Caco-2 (cell line): ENCODE results near the gene STPG3. TPM values are rescaled to one million over a fixed set of nuclear protein-coding genes. Genes with fewer than 3 reads are reported as not detected.

Source experiments
- BruUV-seq: library from RNA; stranded (reverse); fragments of 400-500 nt; replicated peaks from 2 replicates; lab custom pipeline; 2021; lab: Mats Ljungman, UMichigan
- CTCF ChIA-PET: fragments of 300-600 bp; sonication (Branson Sonifier 250); formaldehyde crosslinking; loops from one replicate; lab custom pipeline; 2022; ENCODE audit warnings: antibody characterized with exemption; lab: Charles Lee
- POLR2A ChIA-PET: fragments of 300-600 bp; sonication (Branson Sonifier 250); formaldehyde crosslinking; loops from one replicate; lab custom pipeline; 2022; ENCODE audit warnings: antibody characterized with exemption; lab: Charles Lee
- DNase-seq, 2 experiments: peaks; one replicate each; pipeline versions ENCODE4 v3.0.0 to v3.0.0-alpha.2; 2020 to 2022
- H3K27me3 ChIP-seq: replicated peaks from 2 replicates; pipeline ENCODE4 v1.6.0; 2011; ENCODE audit warnings: low read length; ENCODE audit not compliant: control insufficient read depth, insufficient read depth
- H3K36me3 ChIP-seq: 2 replicates; pipeline ENCODE4 v1.5.1; 2011; ENCODE audit warnings: low read length; ENCODE audit not compliant: control insufficient read depth, insufficient read depth
- H3K4me1 ChIP-seq: fragments of 250-450 bp; sonication (Bioruptor Pico); 2 replicates; pipeline ENCODE4 v1.5.1; 2020; ENCODE audit warnings: mild to moderate bottlenecking
- H3K4me3 ChIP-seq: 2 replicates; pipeline ENCODE4 v1.5.1; 2011; ENCODE audit warnings: low read depth, mild to moderate bottlenecking, control low read depth, low read length
- H3K9me3 ChIP-seq: fragments of 250-450 bp; sonication (Bioruptor Pico); 2 replicates; pipeline ENCODE4 v1.5.1; 2020; ENCODE audit warnings: mild to moderate bottlenecking, moderate library complexity
- H3K27ac Mint-ChIP-seq: one replicate; pipeline ENCODE4 v1.8.0; 2022; ENCODE audit warnings: mixed read lengths; ENCODE audit not compliant: unreplicated experiment
- H3K27me3 Mint-ChIP-seq: one replicate; pipeline ENCODE4 v1.8.0; 2022; ENCODE audit warnings: mixed read lengths; ENCODE audit not compliant: insufficient read depth, unreplicated experiment
- H3K36me3 Mint-ChIP-seq: one replicate; pipeline ENCODE4 v1.8.0; 2022; ENCODE audit warnings: mild to moderate bottlenecking, mixed read lengths; ENCODE audit not compliant: insufficient read depth, unreplicated experiment
- H3K4me1 Mint-ChIP-seq: one replicate; pipeline ENCODE4 v1.8.0; 2022; ENCODE audit warnings: low read depth, mixed read lengths; ENCODE audit not compliant: unreplicated experiment
- H3K4me3 Mint-ChIP-seq: one replicate; pipeline ENCODE4 v1.8.0; 2022; ENCODE audit warnings: mild to moderate bottlenecking, moderate library complexity, mixed read lengths; ENCODE audit not compliant: unreplicated experiment
- H3K9me3 Mint-ChIP-seq: one replicate; pipeline ENCODE4 v1.8.0; 2022; ENCODE audit warnings: mixed read lengths; ENCODE audit not compliant: unreplicated experiment
- intact Hi-C: fragments of 100-400 bp; cut with micrococcal nuclease; formaldehyde crosslinking; loops from one replicate; pipeline ENCODE4 v1.10.0; 2022; ENCODE audit not compliant: unreplicated experiment
- total RNA-seq: library from RNA; stranded (reverse); gene quantifications from 2 replicates; pipeline ENCODE4 v1.2.3, GENCODE V29; 2022
- TF ChIP-seq, protein P1 (sequence below), 2 experiments: fragments of 200-600 bp in 1 of 2; IDR thresholded peaks; 1 replicate in 1 of 2; 2 replicates in 1 of 2; pipeline versions ENCODE4 v1.5.1 to v1.8.0; 2011 to 2022; ENCODE audit warnings: antibody characterized with exemption in 1 of 2, control low read depth in 1 of 2, inconsistent platforms in 1 of 2, low read depth in 1 of 2, low read length in 1 of 2, mild to moderate bottlenecking in 1 of 2, moderate library complexity in 1 of 2; ENCODE audit not compliant: insufficient read depth in 1 of 2, severe bottlenecking in 1 of 2, unreplicated experiment in 1 of 2

The STPG3 gene
- total RNA-seq, 1 experiment from 2014 or later = not detected

DNA sequence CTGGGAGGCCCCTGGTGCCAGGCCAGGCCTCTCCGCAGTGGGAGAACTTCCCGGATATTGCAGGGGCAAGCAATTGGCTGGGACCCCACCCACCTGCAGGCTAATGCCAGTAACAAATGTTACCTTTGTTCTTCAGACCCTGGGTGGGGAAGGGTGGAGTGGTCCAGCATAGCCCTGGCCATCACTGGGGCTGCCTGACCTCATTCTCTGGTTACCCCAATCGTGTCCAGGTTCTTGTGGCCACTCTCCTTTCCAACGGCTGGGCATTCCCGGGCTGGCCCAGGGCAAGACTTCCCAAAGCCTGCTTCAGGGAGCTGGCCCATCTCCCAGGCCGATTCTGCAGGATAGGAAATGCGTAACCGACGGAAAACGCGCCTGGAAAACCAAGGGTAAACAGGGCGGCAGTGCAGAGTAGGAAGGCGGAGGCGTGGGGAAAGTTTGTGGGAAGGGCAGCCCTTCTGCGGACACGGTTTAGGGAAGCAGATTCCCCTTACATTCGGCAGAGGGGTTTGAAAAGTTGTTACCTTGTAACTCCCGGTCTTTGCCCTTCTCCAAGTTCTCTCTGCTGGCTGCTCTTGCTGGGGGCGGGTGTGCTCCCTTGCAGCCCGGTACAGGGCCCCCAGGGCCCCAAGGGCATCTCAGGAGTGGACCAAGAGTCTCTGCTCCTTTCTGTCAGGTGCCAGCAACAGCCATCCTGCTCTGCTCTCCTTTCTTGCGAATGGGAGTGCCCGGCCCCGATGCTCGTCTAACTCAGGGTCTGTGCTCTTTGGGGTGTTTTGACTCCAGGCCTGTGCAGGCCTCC, 47.5 kb downstream of the STPG3 start:
- Histone ChIP-seq H3K36me3 (no peaks in the 10 kb centered on the region), H3K27me3 (no peaks in the 10 kb centered on the region), H3K9me3 (no peaks in the 10 kb centered on the region), H3K4me3 (no peak overlapping the region), H3K4me1 (peaks cover 26% of the 10 kb centered on the region)
- H3K9me3 Mint-ChIP-seq = no peaks in the 10 kb centered on the region
- TF ChIP-seq, protein P1, sequence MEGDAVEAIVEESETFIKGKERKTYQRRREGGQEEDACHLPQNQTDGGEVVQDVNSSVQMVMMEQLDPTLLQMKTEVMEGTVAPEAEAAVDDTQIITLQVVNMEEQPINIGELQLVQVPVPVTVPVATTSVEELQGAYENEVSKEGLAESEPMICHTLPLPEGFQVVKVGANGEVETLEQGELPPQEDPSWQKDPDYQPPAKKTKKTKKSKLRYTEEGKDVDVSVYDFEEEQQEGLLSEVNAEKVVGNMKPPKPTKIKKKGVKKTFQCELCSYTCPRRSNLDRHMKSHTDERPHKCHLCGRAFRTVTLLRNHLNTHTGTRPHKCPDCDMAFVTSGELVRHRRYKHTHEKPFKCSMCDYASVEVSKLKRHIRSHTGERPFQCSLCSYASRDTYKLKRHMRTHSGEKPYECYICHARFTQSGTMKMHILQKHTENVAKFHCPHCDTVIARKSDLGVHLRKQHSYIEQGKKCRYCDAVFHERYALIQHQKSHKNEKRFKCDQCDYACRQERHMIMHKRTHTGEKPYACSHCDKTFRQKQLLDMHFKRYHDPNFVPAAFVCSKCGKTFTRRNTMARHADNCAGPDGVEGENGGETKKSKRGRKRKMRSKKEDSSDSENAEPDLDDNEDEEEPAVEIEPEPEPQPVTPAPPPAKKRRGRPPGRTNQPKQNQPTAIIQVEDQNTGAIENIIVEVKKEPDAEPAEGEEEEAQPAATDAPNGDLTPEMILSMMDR (IDR thresholded peaks at IDR 0.05; ENCODE audit: insufficient read depth in 1 of 2, low read depth in 1 of 2, low read length in 1 of 2, severe bottlenecking in 1 of 2, unreplicated experiment in 1 of 2) = no peak
- H3K4me3 Mint-ChIP-seq = no peak overlapping the region
- no peak overlapping the region for H3K27ac Mint-ChIP-seq
- intact Hi-C loops = loop anchor here (10.0 kb wide), 1 partner anchor 236 kb away; no protein-coding TSS in a partner anchor
- H3K27me3 Mint-ChIP-seq = no peaks in the 10 kb centered on the region
- ChIA-PET CTCF (no interaction called here), POLR2A (no interaction called here)
- peaks cover 44% of the 10 kb centered on the region for H3K36me3 Mint-ChIP-seq
- no peak for DNase-seq
- no TSS peak for BruUV-seq
- peaks cover 7% of the 10 kb centered on the region for H3K4me1 Mint-ChIP-seq

DNA sequence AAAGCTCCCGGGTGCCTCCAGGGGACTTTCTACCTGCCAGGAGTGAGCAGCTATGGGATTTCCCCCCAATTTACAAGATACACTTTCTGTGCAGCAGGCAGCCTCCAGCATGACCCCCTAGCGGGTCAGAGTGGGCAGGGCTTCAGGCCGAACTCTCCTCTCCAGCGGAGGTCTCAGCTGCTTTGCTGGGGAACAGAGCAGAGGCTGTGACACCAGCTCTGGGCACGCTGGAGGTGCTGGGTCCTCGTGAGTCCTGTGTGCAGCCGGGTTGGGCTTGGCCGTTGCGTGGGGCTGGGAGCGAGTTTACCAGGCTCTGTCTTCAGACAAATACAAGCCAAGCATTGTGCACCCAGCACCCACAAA, 48.1 kb downstream of the STPG3 start:
- BruUV-seq = no TSS peak
- peaks cover 39% of the 10 kb centered on the region for H3K36me3 Mint-ChIP-seq
- ChIA-PET CTCF (no interaction called here), POLR2A (no interaction called here)
- peaks cover 26% of the 10 kb centered on the region for H3K4me1 ChIP-seq
- no peak overlapping the region for H3K27ac Mint-ChIP-seq
- H3K27me3 Mint-ChIP-seq = no peaks in the 10 kb centered on the region
- intact Hi-C loops = loop anchor here (10.0 kb wide), 1 partner anchor 236 kb away; no protein-coding TSS in a partner anchor
- TF ChIP-seq, protein P1 (IDR thresholded peaks at IDR 0.05; ENCODE audit: insufficient read depth in 1 of 2, low read depth in 1 of 2, low read length in 1 of 2, severe bottlenecking in 1 of 2, unreplicated experiment in 1 of 2) = no peak
- H3K9me3 Mint-ChIP-seq = no peaks in the 10 kb centered on the region
- H3K27me3 ChIP-seq = no peaks in the 10 kb centered on the region
- H3K4me3 Mint-ChIP-seq = no peak overlapping the region
- H3K4me3 ChIP-seq = no peak overlapping the region
- peaks cover 7% of the 10 kb centered on the region for H3K4me1 Mint-ChIP-seq
- H3K9me3 ChIP-seq = no peaks in the 10 kb centered on the region
- DNase-seq = no peak
- no peaks in the 10 kb centered on the region for H3K36me3 ChIP-seq

DNA sequence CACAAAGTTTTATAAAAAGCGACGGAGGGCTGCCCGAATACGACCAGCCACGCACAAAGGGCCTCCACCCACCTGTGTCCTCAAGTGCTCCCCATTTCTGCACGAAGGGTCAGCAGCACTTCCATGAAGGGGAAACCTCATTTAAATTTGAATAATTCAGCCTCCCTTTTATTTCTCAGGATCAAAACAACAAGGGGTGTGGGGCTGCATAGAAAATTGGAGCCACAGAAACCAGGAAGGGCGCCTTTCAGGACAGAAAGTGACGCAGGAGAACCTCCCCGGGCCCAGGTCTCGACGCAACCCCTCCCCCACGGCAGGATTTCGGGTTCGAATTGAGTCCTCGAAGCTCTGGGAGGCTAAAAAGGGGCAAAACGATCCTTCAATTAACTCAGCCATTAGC, 48.9 kb downstream of the STPG3 start:
- no peaks in the 10 kb centered on the region for H3K9me3 Mint-ChIP-seq
- H3K9me3 ChIP-seq = no peaks in the 10 kb centered on the region
- no peak overlapping the region for H3K27ac Mint-ChIP-seq
- H3K36me3 ChIP-seq = no peaks in the 10 kb centered on the region
- POLR2A ChIA-PET = interaction anchor here (0.6 to 1.0 kb wide), 2 partner anchors 13 to 99 kb away, joined by 3 to 4 read pairs; no protein-coding TSS in a partner anchor
- H3K4me1 Mint-ChIP-seq = peaks cover 7% of the 10 kb centered on the region
- TF ChIP-seq, protein P1 (IDR thresholded peaks at IDR 0.05; ENCODE audit: insufficient read depth in 1 of 2, low read depth in 1 of 2, low read length in 1 of 2, severe bottlenecking in 1 of 2, unreplicated experiment in 1 of 2) = no peak
- H3K27me3 Mint-ChIP-seq = no peaks in the 10 kb centered on the region
- peak overlapping the region; percentile 90 for H3K4me3 Mint-ChIP-seq
- peaks cover 34% of the 10 kb centered on the region for H3K36me3 Mint-ChIP-seq
- intact Hi-C loops = loop anchor here (5.0 to 10.0 kb wide), 2 partner anchors 122 to 235 kb away; partner anchors contain the start of genes EXD3 and NOXA1
- CTCF ChIA-PET = interaction anchor here (0.7 to 0.8 kb wide), 2 partner anchors 13 to 19 kb away, joined by 3 read pairs; no protein-coding TSS in a partner anchor
- H3K4me3 ChIP-seq = peak overlapping the region; percentile 99; the same call in 1 of the 2 replicates
- no peak for DNase-seq
- no peaks in the 10 kb centered on the region for H3K27me3 ChIP-seq
- H3K4me1 ChIP-seq = peaks cover 20% of the 10 kb centered on the region
- BruUV-seq = TSS peak; percentile 82
